Measurements from ENCODE around the gene TMX2. TPM values are rescaled to one million over a fixed set of nuclear protein-coding genes. Genes with fewer than 3 reads are reported as not detected.

Gene TMX2
- total RNA-seq, 4 donors from 2014 or later, result 32.8 to 72.7 (median 34.1) TPM

- no peak for TF ChIP-seq CTCF (IDR thresholded peaks at IDR 0.05; ENCODE audit: low read depth)
Measured at GRCh38 chr11:57745206-57745605, 32.8 kb downstream of the TMX2 start.

GRCh38 chr11:57746920-57747319 is 34.5 kb downstream of the TMX2 start:
- TF ChIP-seq CTCF (IDR thresholded peaks at IDR 0.05; ENCODE audit: low read depth), result no peak

- no peak for TF ChIP-seq CTCF (IDR thresholded peaks at IDR 0.05; ENCODE audit: low read depth)
Measured at GRCh38 chr11:57751176-57751575, 38.8 kb downstream of the TMX2 start.

- no peak for TF ChIP-seq CTCF (IDR thresholded peaks at IDR 0.05; ENCODE audit: low read depth)
Measured at GRCh38 chr11:57751676-57752253, 39.4 kb downstream of the TMX2 start, which contains the start of gene BTBD18. TSS of gene BTBD18 (minus strand) at chr11:57751819. CDS start at chr11:57751188, 631 bp downstream.

GRCh38 chr11:57752954-57753353 is 40.6 kb downstream of the TMX2 start:
- TF ChIP-seq CTCF (IDR thresholded peaks at IDR 0.05; ENCODE audit: low read depth), result no peak

- TF ChIP-seq CTCF (IDR thresholded peaks at IDR 0.05; ENCODE audit: low read depth), result no peak
Measured at GRCh38 chr11:57758174-57758573, 45.8 kb downstream of the TMX2 start.

- no peak for TF ChIP-seq CTCF (IDR thresholded peaks at IDR 0.05; ENCODE audit: low read depth)
Measured at GRCh38 chr11:57761301-57762234, 49.2 kb downstream of the TMX2 start, which contains the start of gene CTNND1. TSS of gene CTNND1 (plus strand) at chr11:57761802. CDS start at chr11:57791479, 29,677 bp downstream.

All from subcutaneous adipose tissue (tissue), 4 donors.